GM12878 (cell line): ENCODE results near the gene MST1. TPM values are rescaled to one million over a fixed set of nuclear protein-coding genes. Genes with fewer than 3 reads are reported as not detected.

Experiments
- ATAC-seq: fragments of 200-7000 bp; cut with Tn5 transposase; 3 replicates; pipeline ENCODE4 v1.9.1; 2020; ENCODE audit warnings: mild to moderate bottlenecking, moderate library complexity
- BruUV-seq: library from RNA; stranded (reverse); fragments of 400-500 nt; replicated peaks from 2 replicates; lab custom pipeline; 2021; lab: Mats Ljungman, UMichigan
- CTCF ChIA-PET: fragments of 300-600 bp; sonication (Branson Sonifier 250); formaldehyde crosslinking; extraction: SDS; loops from one replicate; lab custom pipeline; 2021; ENCODE audit warnings: inconsistent platforms; lab: Yijun Ruan, JAX
- POLR2A ChIA-PET: fragments of 350-600 bp; formaldehyde crosslinking; extraction: SDS; loops from one replicate; lab custom pipeline; 2021; ENCODE audit warnings: inconsistent platforms; lab: Charles Lee
- RAD21 ChIA-PET: fragments of 300-600 bp; sonication (Branson Sonifier 250); formaldehyde crosslinking; loops from one replicate; lab custom pipeline; 2023; ENCODE audit warnings: antibody characterized with exemption; ENCODE audit not compliant: unreplicated experiment; lab: Charles Lee
- SMC1A ChIA-PET: fragments of 300-600 bp; sonication (Branson Sonifier 250); formaldehyde crosslinking; loops from one replicate; lab custom pipeline; 2023; ENCODE audit not compliant: unreplicated experiment, uncharacterized antibody; lab: Charles Lee
- DNase-seq: peaks from one replicate; pipeline ENCODE4 v3.0.0-alpha.2; 2011; ENCODE audit warnings: low read depth, low spot score
- FAIRE-seq: peaks from 3 replicates; lab custom pipeline; 2011; peaks lifted over from hg19 to GRCh38; lab: Jason Lieb, UNC
- H2AFZ ChIP-seq: 2 replicates; pipeline ENCODE4 v1.6.0; 2011; ENCODE audit warnings: low read depth, low read length, control low read depth; ENCODE audit not compliant: control insufficient read depth
- H3K27ac ChIP-seq: 2 replicates; pipeline ENCODE4 v1.5.1; 2011; ENCODE audit warnings: control low read depth; ENCODE audit not compliant: control insufficient read depth, insufficient read depth
- H3K27me3 ChIP-seq, 2 experiments: replicated peaks in 1 of 2; 2 replicates each; pipeline versions ENCODE4 v1.6.0 to v1.6.1; 2011; ENCODE audit warnings: low read length in 1 of 2; ENCODE audit not compliant: control insufficient read depth in 2 of 2, insufficient read depth in 2 of 2
- H3K36me3 ChIP-seq, 2 experiments: 2 replicates each; pipeline ENCODE4 v1.5.1; 2011; ENCODE audit warnings: low read length in 1 of 2; ENCODE audit not compliant: control insufficient read depth in 2 of 2, insufficient read depth in 2 of 2
- H3K4me1 ChIP-seq: 2 replicates; pipeline ENCODE4 v1.6.1; 2011; ENCODE audit warnings: mild to moderate bottlenecking, low read length, moderate library complexity, mixed read lengths; ENCODE audit not compliant: control insufficient read depth, insufficient read depth
- H3K4me2 ChIP-seq: 2 replicates; pipeline ENCODE4 v1.6.0; 2011; ENCODE audit warnings: control low read depth; ENCODE audit not compliant: control insufficient read depth, insufficient read depth
- H3K4me3 ChIP-seq: fragments of 200-600 bp; sonication (generic); 2 replicates; pipeline ENCODE4 v1.5.1; 2016
- H3K79me2 ChIP-seq: 2 replicates; pipeline ENCODE4 v1.6.0; 2011; ENCODE audit warnings: low read length; ENCODE audit not compliant: control insufficient read depth, insufficient read depth
- H3K9ac ChIP-seq: 2 replicates; pipeline ENCODE4 v1.8.0; 2011; ENCODE audit warnings: low read length, control low read depth, mixed read lengths; ENCODE audit not compliant: control insufficient read depth, insufficient read depth
- H3K9me3 ChIP-seq: replicated peaks from 3 replicates; pipeline ENCODE4 v1.5.1; 2011; ENCODE audit warnings: mild to moderate bottlenecking, low read length; ENCODE audit not compliant: control insufficient read depth, insufficient read depth
- H4K20me1 ChIP-seq: 2 replicates; pipeline ENCODE4 v1.6.0; 2011; ENCODE audit not compliant: control insufficient read depth, insufficient read depth
- ATF7 ChIP-seq: fragments of 450-650 bp; IDR thresholded peaks from 2 replicates; pipeline ENCODE4 v1.6.1; 2016; ENCODE audit warnings: low read depth, mild to moderate bottlenecking
- CHD1 ChIP-seq: IDR thresholded peaks from 2 replicates; pipeline ENCODE4 v1.6.1; 2012; ENCODE audit warnings: low read depth, low read length, improper control_type of control experiment
- CHD2 ChIP-seq: IDR thresholded peaks from 2 replicates; pipeline ENCODE4 v1.6.1; 2011; ENCODE audit warnings: low read depth, low read length, improper control_type of control experiment, borderline replicate concordance
- CREB1 ChIP-seq: IDR thresholded peaks from 2 replicates; pipeline ENCODE4 v1.6.1; 2012; ENCODE audit warnings: low read depth, mild to moderate bottlenecking, inconsistent platforms
- EP300 ChIP-seq, 2 experiments: fragments of 150-350 bp in 1 of 2; IDR thresholded peaks; 2 replicates each; pipeline ENCODE4 v1.6.1; 2011 to 2012; ENCODE audit warnings: low read depth in 2 of 2, low read length in 2 of 2, borderline replicate concordance in 1 of 2, improper control_type of control experiment in 1 of 2, inconsistent platforms in 1 of 2; ENCODE audit not compliant: control insufficient read depth in 1 of 2
- FOS ChIP-seq: IDR thresholded peaks from 3 replicates; pipeline ENCODE4 v1.6.1; 2011; ENCODE audit warnings: borderline replicate concordance; ENCODE audit not compliant: insufficient read length; ENCODE audit errors: extremely low read depth
- HCFC1 ChIP-seq: fragments of 150-350 bp; IDR thresholded peaks from 2 replicates; pipeline ENCODE4 v1.6.1; 2014; ENCODE audit warnings: low read length
- SMC3 ChIP-seq: IDR thresholded peaks from 2 replicates; pipeline ENCODE4 v1.6.1; 2011; ENCODE audit warnings: low read length, improper control_type of control experiment, borderline replicate concordance
- TAF1 ChIP-seq: IDR thresholded peaks from 2 replicates; pipeline ENCODE4 v1.6.1; 2011; ENCODE audit warnings: mild to moderate bottlenecking, low read depth, low read length, borderline replicate concordance
- TCF3 ChIP-seq: IDR thresholded peaks from 2 replicates; pipeline ENCODE4 v1.6.1; 2012; ENCODE audit warnings: low read depth, mild to moderate bottlenecking, low read length, borderline replicate concordance; ENCODE audit not compliant: insufficient read depth
- WGBS: methylation state at CpG from one replicate; pipeline ENCODE4 v1.1.6; 2016; ENCODE audit warnings: low lambda C conversion rate; ENCODE audit not compliant: insufficient replicate concordance, insufficient coverage; ENCODE audit errors: missing lambda C conversion rate; 5-methylcytosine and 5-hydroxymethylcytosine counted together
- in situ Hi-C: fragments of 300-500 bp; cut with MboI; formaldehyde crosslinking; loops from 9 replicates; pipeline ENCODE4 v1.14.3; 2018; ENCODE audit warnings: mixed read lengths
- intact Hi-C: fragments of 100-400 bp; cut with micrococcal nuclease; formaldehyde crosslinking; loops from one replicate; pipeline ENCODE4 v1.14.2; 2022; ENCODE audit not compliant: unreplicated experiment
- polyA plus RNA-seq, 11 experiments: library from polyadenylated mRNA; depleted of rRNA in 4 of 11; unstranded in 6 of 11; stranded (reverse) in 5 of 11; fragments of >200 nt; fragmentation: Nextera tagmentation in 4 of 11; fragmentation: Illumina TruSeq in 1 of 11; extraction: Ambion mirVana in 4 of 11; extraction: Trizol in 1 of 11; gene quantifications; 1 replicate in 1 of 11; 2 replicates in 10 of 11; pipeline versions ENCODE4 v1.2.1 to v1.2.3, GENCODE V29; 2011 to 2016; ENCODE audit warnings: inconsistent platforms in 2 of 11, missing spikeins in 2 of 11, low read depth in 1 of 11
- total RNA-seq, 4 experiments: library from RNA; depleted of rRNA in 3 of 4; stranded (reverse); fragments of >200 nt in 3 of 4; fragmentation: Illumina TruSeq in 1 of 4; extraction: Trizol in 1 of 4; gene quantifications; 2 replicates each; pipeline versions ENCODE4 v1.2.1 to v1.2.3, GENCODE V29; 2013 to 2021

MST1 gene
- total and polyA plus RNA-seq, 10 of the 15 experiments (the other 5 are each of a cell fraction or from before 2014, with no cell fraction given), result 1.2 to 25.5 (median 4.1) TPM

GRCh38 chr3:49711489-49711888, 22.2 kb upstream of the MST1 start:
- in situ Hi-C loops (no loop called here), intact Hi-C loops (no loop called here)
- SMC1A ChIA-PET, result no interaction called here
- no peaks in the 10 kb centered on the region for H4K20me1 ChIP-seq
- H3K9me3 ChIP-seq, result no peaks in the 10 kb centered on the region
- no peak overlapping the region for H3K4me2 ChIP-seq
- no peaks in the 10 kb centered on the region for H3K27me3 ChIP-seq
- CTCF ChIA-PET, result interaction anchor here (1.8 kb wide), 1 partner anchor 8 kb away, joined by 5 read pairs; no protein-coding TSS in a partner anchor
- H3K9ac ChIP-seq, result no peak overlapping the region
- no peaks in the 10 kb centered on the region for H3K4me1 ChIP-seq
- H3K4me3 ChIP-seq, result no peak overlapping the region
- ATAC-seq (no peak), FAIRE-seq (no peak), DNase-seq (no peak)
- no peaks in the 10 kb centered on the region; a peak in 1 of 4 replicates for H3K36me3 ChIP-seq
- WGBS, result 100% methylated on average over 5 of the region's 5 CpGs
- RAD21 ChIA-PET, result no interaction called here
- H3K27ac ChIP-seq, result no peak overlapping the region
- no TSS peak for BruUV-seq
- no peak overlapping the region for H2AFZ ChIP-seq
- no peaks in the 10 kb centered on the region for H3K79me2 ChIP-seq
- no peak for TF ChIP-seq CHD2
- no peak for TF ChIP-seq CREB1
- no peak for TF ChIP-seq TCF3
- no peak for TF ChIP-seq EP300 (IDR thresholded peaks at IDR 0.05; ENCODE audit: borderline replicate concordance in 1 of 2, control insufficient read depth in 1 of 2, low read depth in 2 of 2, low read length in 2 of 2)
- TF ChIP-seq HCFC1, result no peak
- TF ChIP-seq FOS, result no peak
- no peak for TF ChIP-seq ATF7
- no peak for TF ChIP-seq TAF1
- no peak for TF ChIP-seq CHD1
- no peak for TF ChIP-seq SMC3
- POLR2A ChIA-PET, result no interaction called here
